Measurements from ENCODE around the gene HENMT1.

HENMT1 gene

DNA sequence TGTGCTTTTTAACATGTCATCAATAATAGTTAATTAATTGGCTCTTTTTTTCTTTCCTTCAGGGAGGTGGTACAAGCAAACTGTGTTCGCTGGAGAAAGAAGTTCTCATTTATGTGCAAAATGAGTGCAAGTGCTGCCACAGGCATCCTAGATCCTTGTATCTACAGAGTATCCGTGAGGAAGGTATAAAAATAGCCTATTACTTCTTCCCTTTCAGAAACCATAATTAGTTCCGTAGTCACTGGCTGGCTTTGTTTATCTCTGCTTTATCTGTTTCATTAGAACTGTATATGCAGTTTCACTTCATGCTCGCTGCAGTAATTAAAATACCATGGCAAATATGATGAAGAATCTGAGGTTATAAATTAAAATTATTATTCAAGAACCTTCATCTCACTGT, 60.4 kb downstream of the HENMT1 start:
- Histone ChIP-seq H3K27ac (no peak overlapping the region), H3K36me3 (ENCODE audit: control insufficient read depth, insufficient read depth, low read length) (no peaks in the 10 kb centered on the region), H3K9ac (no peak overlapping the region), H2AFZ (no peak overlapping the region), H3K27me3 (ENCODE audit: control insufficient read depth, insufficient read depth, low read length) (no peaks in the 10 kb centered on the region), H3K9me3 (ENCODE audit: control insufficient read depth, low read length) (no peaks in the 10 kb centered on the region), H3K4me2 (ENCODE audit: low read length) (no peak overlapping the region), H3K79me2 (no peaks in the 10 kb centered on the region), H3K4me1 (peaks cover 4% of the 10 kb centered on the region), H3K4me3 (ENCODE audit: low read depth, low read length) (no peak overlapping the region)
- TF ChIP-seq, protein P1, sequence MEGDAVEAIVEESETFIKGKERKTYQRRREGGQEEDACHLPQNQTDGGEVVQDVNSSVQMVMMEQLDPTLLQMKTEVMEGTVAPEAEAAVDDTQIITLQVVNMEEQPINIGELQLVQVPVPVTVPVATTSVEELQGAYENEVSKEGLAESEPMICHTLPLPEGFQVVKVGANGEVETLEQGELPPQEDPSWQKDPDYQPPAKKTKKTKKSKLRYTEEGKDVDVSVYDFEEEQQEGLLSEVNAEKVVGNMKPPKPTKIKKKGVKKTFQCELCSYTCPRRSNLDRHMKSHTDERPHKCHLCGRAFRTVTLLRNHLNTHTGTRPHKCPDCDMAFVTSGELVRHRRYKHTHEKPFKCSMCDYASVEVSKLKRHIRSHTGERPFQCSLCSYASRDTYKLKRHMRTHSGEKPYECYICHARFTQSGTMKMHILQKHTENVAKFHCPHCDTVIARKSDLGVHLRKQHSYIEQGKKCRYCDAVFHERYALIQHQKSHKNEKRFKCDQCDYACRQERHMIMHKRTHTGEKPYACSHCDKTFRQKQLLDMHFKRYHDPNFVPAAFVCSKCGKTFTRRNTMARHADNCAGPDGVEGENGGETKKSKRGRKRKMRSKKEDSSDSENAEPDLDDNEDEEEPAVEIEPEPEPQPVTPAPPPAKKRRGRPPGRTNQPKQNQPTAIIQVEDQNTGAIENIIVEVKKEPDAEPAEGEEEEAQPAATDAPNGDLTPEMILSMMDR (IDR thresholded peaks at IDR 0.05) = no peak

DNA sequence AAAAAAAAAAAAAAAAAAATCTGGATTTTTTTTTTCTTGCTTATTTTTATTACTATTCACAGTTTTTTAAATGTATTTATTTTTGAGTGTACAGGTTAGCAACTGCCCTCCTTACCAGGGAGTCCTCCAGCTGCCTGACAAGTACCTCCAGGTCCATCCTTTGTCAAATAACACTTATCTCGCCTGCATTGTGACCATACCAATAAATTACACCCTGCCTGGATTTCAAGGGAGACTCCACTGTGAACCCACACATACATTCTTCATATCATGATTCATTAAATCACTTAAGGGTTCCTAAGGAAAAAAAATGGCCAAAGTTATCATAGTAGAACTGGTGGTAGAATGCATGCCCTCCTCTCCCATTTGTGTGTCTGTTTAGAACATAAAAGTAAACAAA, 62.6 kb downstream of the HENMT1 start:
- Histone ChIP-seq H3K4me2 (ENCODE audit: low read length) (no peak overlapping the region), H3K27me3 (ENCODE audit: control insufficient read depth, insufficient read depth, low read length) (no peaks in the 10 kb centered on the region), H3K27ac (no peak overlapping the region), H3K4me1 (peaks cover 4% of the 10 kb centered on the region), H2AFZ (no peak overlapping the region), H3K9me3 (ENCODE audit: control insufficient read depth, low read length) (no peaks in the 10 kb centered on the region), H3K4me3 (ENCODE audit: low read depth, low read length) (no peak overlapping the region), H3K36me3 (ENCODE audit: control insufficient read depth, insufficient read depth, low read length) (no peaks in the 10 kb centered on the region), H3K79me2 (peaks cover under 1% of the 10 kb centered on the region), H3K9ac (no peak overlapping the region)
- TF ChIP-seq, protein P1 (IDR thresholded peaks at IDR 0.05) = no peak
